Measurements from ENCODE around the gene SLC26A1.

DNA sequence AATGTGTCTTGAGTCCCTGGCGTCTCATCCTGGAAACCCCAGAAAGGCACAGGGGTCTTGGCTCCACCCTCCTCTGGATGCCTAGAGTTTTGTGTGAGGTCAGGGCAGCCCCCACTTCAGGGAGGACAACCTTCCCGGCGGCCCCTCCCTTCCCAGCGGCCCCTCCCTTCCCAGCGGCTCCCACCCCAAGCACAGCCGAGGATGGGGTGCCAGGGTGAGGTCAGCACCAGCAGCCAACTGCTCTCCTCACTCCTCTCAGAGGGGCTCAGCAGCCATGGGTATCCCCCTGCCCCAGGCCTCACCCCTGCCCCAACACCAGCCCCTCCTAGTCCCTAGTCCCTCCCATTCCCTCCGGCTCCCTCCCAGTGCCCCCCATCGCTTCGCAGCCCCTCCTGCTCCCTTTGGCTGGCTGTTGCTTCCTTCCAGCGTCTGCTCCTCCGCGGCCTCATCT, 37.2 kb downstream of the SLC26A1 start:
- TF ChIP-seq, protein P1, sequence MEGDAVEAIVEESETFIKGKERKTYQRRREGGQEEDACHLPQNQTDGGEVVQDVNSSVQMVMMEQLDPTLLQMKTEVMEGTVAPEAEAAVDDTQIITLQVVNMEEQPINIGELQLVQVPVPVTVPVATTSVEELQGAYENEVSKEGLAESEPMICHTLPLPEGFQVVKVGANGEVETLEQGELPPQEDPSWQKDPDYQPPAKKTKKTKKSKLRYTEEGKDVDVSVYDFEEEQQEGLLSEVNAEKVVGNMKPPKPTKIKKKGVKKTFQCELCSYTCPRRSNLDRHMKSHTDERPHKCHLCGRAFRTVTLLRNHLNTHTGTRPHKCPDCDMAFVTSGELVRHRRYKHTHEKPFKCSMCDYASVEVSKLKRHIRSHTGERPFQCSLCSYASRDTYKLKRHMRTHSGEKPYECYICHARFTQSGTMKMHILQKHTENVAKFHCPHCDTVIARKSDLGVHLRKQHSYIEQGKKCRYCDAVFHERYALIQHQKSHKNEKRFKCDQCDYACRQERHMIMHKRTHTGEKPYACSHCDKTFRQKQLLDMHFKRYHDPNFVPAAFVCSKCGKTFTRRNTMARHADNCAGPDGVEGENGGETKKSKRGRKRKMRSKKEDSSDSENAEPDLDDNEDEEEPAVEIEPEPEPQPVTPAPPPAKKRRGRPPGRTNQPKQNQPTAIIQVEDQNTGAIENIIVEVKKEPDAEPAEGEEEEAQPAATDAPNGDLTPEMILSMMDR (IDR thresholded peaks at IDR 0.05): no peak
- no peak for TF ChIP-seq POLR2A (IDR thresholded peaks at IDR 0.05)
